PC-9 (cell line): Measurements from ENCODE around the gene GCHFR. TPM values are rescaled to one million over a fixed set of nuclear protein-coding genes. Genes with fewer than 3 reads are reported as not detected.
A peak's percentile ranks its signal among the peaks of the same experiment; 100 is the strongest.

Source experiments
- BruUV-seq: library from RNA; stranded (reverse); fragments of 400-500 nt; replicated peaks from 2 replicates; lab custom pipeline; 2021; lab: Mats Ljungman, UMichigan
- CTCF ChIA-PET: fragments of 300-600 bp; sonication (Branson Sonifier 250); formaldehyde crosslinking; loops from one replicate; lab custom pipeline; 2022; ENCODE audit warnings: antibody characterized with exemption; lab: Charles Lee
- POLR2A ChIA-PET: fragments of 300-600 bp; sonication (Branson Sonifier 250); formaldehyde crosslinking; loops from one replicate; lab custom pipeline; 2022; ENCODE audit warnings: antibody characterized with exemption; ENCODE audit not compliant: unreplicated experiment; lab: Charles Lee
- DNase-seq, 2 experiments: peaks; one replicate each; pipeline versions ENCODE4 v3.0.0 to v3.0.0-alpha.2; 2015 to 2022; ENCODE audit warnings: mixed read lengths in 1 of 2
- H2AFZ ChIP-seq: fragments of 200-600 bp; sonication (generic); 2 replicates; pipeline ENCODE4 v1.8.1; 2017; ENCODE audit warnings: antibody characterized with exemption
- H3F3A ChIP-seq: fragments of 200-600 bp; sonication (generic); 2 replicates; pipeline ENCODE4 v1.8.1; 2017; ENCODE audit warnings: antibody characterized with exemption, mild to moderate bottlenecking, low read depth; ENCODE audit not compliant: insufficient read depth
- H3K27ac ChIP-seq: fragments of 200-600 bp; sonication (generic); 2 replicates; pipeline ENCODE4 v1.6.1; 2016; ENCODE audit warnings: mixed run types
- H3K27me3 ChIP-seq: fragments of 200-600 bp; sonication (generic); 2 replicates; pipeline ENCODE4 v1.6.1; 2016; ENCODE audit warnings: low read depth, mixed run types; ENCODE audit not compliant: insufficient read depth
- H3K36me3 ChIP-seq: fragments of 200-600 bp; sonication (generic); 2 replicates; pipeline ENCODE4 v1.6.1; 2016; ENCODE audit warnings: low read depth, mixed run types
- H3K4me1 ChIP-seq: fragments of 200-600 bp; sonication (generic); replicated peaks from 2 replicates; pipeline ENCODE4 v1.6.1; 2016; ENCODE audit warnings: mixed run types; ENCODE audit not compliant: insufficient read depth
- H3K4me2 ChIP-seq: fragments of 200-600 bp; sonication (generic); 2 replicates; pipeline ENCODE4 v1.6.1; 2017; ENCODE audit warnings: mixed run types
- H3K4me3 ChIP-seq: fragments of 200-600 bp; sonication (generic); 2 replicates; pipeline ENCODE4 v1.6.1; 2016; ENCODE audit warnings: mixed run types
- H3K79me2 ChIP-seq: fragments of 200-600 bp; sonication (generic); 2 replicates; pipeline ENCODE4 v1.6.1; 2017; ENCODE audit warnings: low read depth, mixed run types
- H3K9me2 ChIP-seq: fragments of 200-600 bp; sonication (generic); 2 replicates; pipeline ENCODE4 v1.8.1; 2017; ENCODE audit warnings: mild to moderate bottlenecking; ENCODE audit not compliant: insufficient read depth
- H3K9me3 ChIP-seq: fragments of 200-600 bp; sonication (generic); 2 replicates; pipeline ENCODE4 v1.8.1; 2016; ENCODE audit warnings: low read depth; ENCODE audit not compliant: insufficient read depth
- H4K20me1 ChIP-seq: fragments of 200-600 bp; sonication (generic); 2 replicates; pipeline ENCODE4 v1.8.1; 2017; ENCODE audit not compliant: insufficient read depth
- CTCF ChIP-seq: fragments of 200-600 bp; sonication (generic); conservative IDR thresholded peaks from 2 replicates; pipeline ENCODE4 v1.6.1; 2017; ENCODE audit warnings: mixed run types, antibody characterized with exemption, mild to moderate bottlenecking, moderate library complexity
- EZH2 ChIP-seq: fragments of 200-600 bp; sonication (generic); IDR thresholded peaks from 2 replicates; pipeline ENCODE4 v1.8.0; 2017; ENCODE audit warnings: antibody characterized with exemption, low read depth
- intact Hi-C: fragments of 100-400 bp; cut with micrococcal nuclease; formaldehyde crosslinking; loops from one replicate; pipeline ENCODE4 v1.10.0; 2022; ENCODE audit not compliant: unreplicated experiment
- total RNA-seq: library from RNA; stranded (reverse); gene quantifications from 2 replicates; pipeline ENCODE4 v1.2.3, GENCODE V29; 2021

The GCHFR gene
- total RNA-seq, 1 experiment from 2014 or later, result 1.5 TPM

GRCh38 chr15:40796041-40796440 lies 32.2 kb downstream of the GCHFR start:
- intact Hi-C loops, result no loop called here
- Histone ChIP-seq H3K9me3 (no peaks in the 10 kb centered on the region), H2AFZ (no peak overlapping the region), H3K4me3 (no peak overlapping the region; the same call in 1 of the 2 replicates), H4K20me1 (no peaks in the 10 kb centered on the region), H3F3A (peaks cover 29% of the 10 kb centered on the region), H3K27me3 (no peaks in the 10 kb centered on the region), H3K27ac (peak overlapping the region; percentile 54), H3K4me1 (peaks cover 54% of the 10 kb centered on the region), H3K36me3 (no peaks in the 10 kb centered on the region; the same call in 1 of the 2 replicates), H3K4me2 (peak overlapping the region; percentile 13; the same call in 1 of the 2 replicates), H3K79me2 (peaks cover 25% of the 10 kb centered on the region), H3K9me2 (no peaks in the 10 kb centered on the region)
- BruUV-seq, result no TSS peak
- POLR2A ChIA-PET, result interaction anchor here (0.6 to 0.7 kb wide), 3 partner anchors 11 to 1695 kb away, joined by 3 to 11 read pairs (median 5); partner anchors contain the start of genes DNAJC17 and ZFYVE19
- CTCF ChIA-PET, result no interaction called here
- no peak for TF ChIP-seq CTCF
- TF ChIP-seq EZH2, result no peak
- DNase-seq, result peak in 1 of 2 experiments; percentile 63

GRCh38 chr15:40796512-40796911 lies 32.6 kb downstream of the GCHFR start:
- Histone ChIP-seq H3K9me3 (no peaks in the 10 kb centered on the region), H2AFZ (no peak overlapping the region), H3K4me3 (no peak overlapping the region; the same call in 1 of the 2 replicates), H3K27ac (peak overlapping the region; percentile 54), H3K79me2 (peaks cover 21% of the 10 kb centered on the region), H3K27me3 (no peaks in the 10 kb centered on the region), H4K20me1 (no peaks in the 10 kb centered on the region), H3F3A (peaks cover 29% of the 10 kb centered on the region), H3K4me1 (peaks cover 49% of the 10 kb centered on the region), H3K4me2 (peak overlapping the region; percentile 13; the same call in 1 of the 2 replicates), H3K36me3 (no peaks in the 10 kb centered on the region; the same call in 1 of the 2 replicates), H3K9me2 (no peaks in the 10 kb centered on the region)
- intact Hi-C loops, result no loop called here
- CTCF ChIA-PET, result no interaction called here
- no TSS peak for BruUV-seq
- TF ChIP-seq EZH2 (no peak), CTCF (no peak)
- POLR2A ChIA-PET, result interaction anchor here (0.6 to 0.7 kb wide), 3 partner anchors 11 to 1695 kb away, joined by 3 to 11 read pairs (median 5); partner anchors contain the start of genes DNAJC17 and ZFYVE19
- DNase-seq, result no peak

- Histone ChIP-seq H3K4me3 (no peak overlapping the region), H3K4me2 (no peak overlapping the region), H3K79me2 (peaks cover 4% of the 10 kb centered on the region; the same call in 1 of the 2 replicates), H3F3A (peaks cover 9% of the 10 kb centered on the region; the same call in 1 of the 2 replicates), H3K9me3 (no peaks in the 10 kb centered on the region), H2AFZ (no peak overlapping the region), H3K4me1 (peaks cover 19% of the 10 kb centered on the region), H4K20me1 (no peaks in the 10 kb centered on the region), H3K9me2 (no peaks in the 10 kb centered on the region), H3K27me3 (no peaks in the 10 kb centered on the region), H3K36me3 (no peaks in the 10 kb centered on the region; the same call in 1 of the 2 replicates), H3K27ac (no peak overlapping the region)
- intact Hi-C loops, result no loop called here
- no TSS peak for BruUV-seq
- DNase-seq, result no peak
- ChIA-PET POLR2A (interaction anchor here (0.6 kb wide), 1 partner anchor 954 kb away, joined by 3 read pairs; no protein-coding TSS in a partner anchor), CTCF (interaction anchor here (0.7 kb wide), 1 partner anchor 30 kb away, joined by 8 read pairs; no protein-coding TSS in a partner anchor)
- TF ChIP-seq EZH2 (no peak), CTCF (no peak)
Measured at GRCh38 chr15:40799523-40799922, 35.7 kb downstream of the GCHFR start.
